Thoracic aorta (tissue), 2 donors: ENCODE results near the gene SELENOT. TPM values are rescaled to one million over a fixed set of nuclear protein-coding genes. Genes with fewer than 3 reads are reported as not detected.

Experiments
- ATAC-seq: fragments of 150-250 bp; one replicate; pipeline ENCODE4 v1.8.0; 2017; ENCODE audit warnings: low read depth; ENCODE audit not compliant: insufficient number of reproducible peaks, low FRiP score
- DNase-seq: peaks from one replicate; pipeline ENCODE4 v3.0.0-alpha.2; 2020; ENCODE audit warnings: low spot score
- H3K27ac ChIP-seq, 2 donors: fragments of 200-600 bp; sonication (generic); 1 replicate in 1 of 2; 2 replicates in 1 of 2; pipeline ENCODE4 v1.5.1; 2016; ENCODE audit warnings: mild to moderate bottlenecking in 2 of 2, moderate library complexity in 2 of 2
- H3K27me3 ChIP-seq: fragments of 200-600 bp; sonication (generic); replicated peaks from 2 replicates; pipeline ENCODE4 v1.6.0; 2016; ENCODE audit warnings: mild to moderate bottlenecking; ENCODE audit not compliant: insufficient read depth
- H3K36me3 ChIP-seq: fragments of 200-600 bp; sonication (generic); one replicate; pipeline ENCODE4 v1.5.1; 2016
- H3K4me1 ChIP-seq, 2 donors: fragments of 200-600 bp; sonication (generic); 1 replicate in 1 of 2; 2 replicates in 1 of 2; pipeline versions ENCODE4 v1.5.1 to v1.6.0; 2016; ENCODE audit warnings: low read depth in 2 of 2, mild to moderate bottlenecking in 1 of 2; ENCODE audit not compliant: control insufficient read depth in 1 of 2
- H3K4me3 ChIP-seq: fragments of 200-600 bp; sonication (generic); 2 replicates; pipeline ENCODE4 v1.5.1; 2016; ENCODE audit warnings: mild to moderate bottlenecking
- H3K9me3 ChIP-seq: fragments of 200-600 bp; sonication (generic); 2 replicates; pipeline ENCODE4 v1.5.1; 2016
- CTCF ChIP-seq: fragments of 200-600 bp; sonication (generic); IDR thresholded peaks from one replicate; pipeline ENCODE4 v1.5.1; 2019; ENCODE audit warnings: antibody characterized with exemption
- total RNA-seq, 2 donors: library from RNA; depleted of rRNA; stranded (reverse); fragments of >200 nt; gene quantifications; one replicate each; pipeline versions ENCODE4 v1.1.0 to v1.2.3, GENCODE V29; 2016

SELENOT gene
- total RNA-seq, 2 donors from 2014 or later = 67.4 to 137 TPM

GRCh38 chr3:150631515-150632221 lies 28.5 kb downstream of the SELENOT start:
- H3K36me3 ChIP-seq = peaks cover 10% of the 10 kb centered on the region
- H3K4me1 ChIP-seq = peaks cover 6 to 8% of the 10 kb centered on the region in 2 donors
- H3K9me3 ChIP-seq = no peaks in the 10 kb centered on the region
- DNase-seq = no peak
- ATAC-seq = no peak
- no peak for TF ChIP-seq CTCF
- H3K27ac ChIP-seq = no peak overlapping the region
- H3K4me3 ChIP-seq = no peak overlapping the region
- no peaks in the 10 kb centered on the region for H3K27me3 ChIP-seq

GRCh38 chr3:150635076-150635475 lies 32.0 kb downstream of the SELENOT start:
- Histone ChIP-seq H3K4me1 (peaks cover 6 to 8% of the 10 kb centered on the region in 2 donors), H3K4me3 (no peak overlapping the region), H3K9me3 (no peaks in the 10 kb centered on the region), H3K27ac (no peak overlapping the region), H3K27me3 (no peaks in the 10 kb centered on the region), H3K36me3 (no peaks in the 10 kb centered on the region)
- no peak for TF ChIP-seq CTCF
- no peak for DNase-seq
- ATAC-seq = no peak

- TF ChIP-seq CTCF = no peak
- no peak for ATAC-seq
- no peak for DNase-seq
- Histone ChIP-seq H3K4me3 (no peak overlapping the region), H3K27me3 (no peaks in the 10 kb centered on the region), H3K27ac (no peak overlapping the region), H3K9me3 (no peaks in the 10 kb centered on the region), H3K4me1 (peaks cover 6 to 8% of the 10 kb centered on the region in 2 donors), H3K36me3 (no peaks in the 10 kb centered on the region)
These were observed 32.4 kb downstream of the SELENOT start for GRCh38 chr3:150635526-150635925.

- no peak overlapping the region for H3K4me3 ChIP-seq
- no peak overlapping the region for H3K27ac ChIP-seq
- no peaks in the 10 kb centered on the region for H3K36me3 ChIP-seq
- peaks cover 6 to 8% of the 10 kb centered on the region in 2 donors for H3K4me1 ChIP-seq
- H3K27me3 ChIP-seq = no peaks in the 10 kb centered on the region
- ATAC-seq (no peak), DNase-seq (no peak)
- H3K9me3 ChIP-seq = no peaks in the 10 kb centered on the region
- TF ChIP-seq CTCF = no peak
These were observed 33.1 kb downstream of the SELENOT start for GRCh38 chr3:150636258-150636657.

GRCh38 chr3:150639262-150639661 lies 36.1 kb downstream of the SELENOT start:
- H3K27ac ChIP-seq = no peak overlapping the region
- no peak for ATAC-seq
- H3K9me3 ChIP-seq = no peaks in the 10 kb centered on the region
- H3K4me1 ChIP-seq = peaks cover 6 to 8% of the 10 kb centered on the region in 2 donors
- no peaks in the 10 kb centered on the region for H3K27me3 ChIP-seq
- TF ChIP-seq CTCF = no peak
- H3K4me3 ChIP-seq = no peak overlapping the region
- no peaks in the 10 kb centered on the region for H3K36me3 ChIP-seq
- DNase-seq = no peak
